ENCODE measurements around the gene SUN5. TPM values are rescaled to one million over a fixed set of nuclear protein-coding genes. Genes with fewer than 3 reads are reported as not detected.

SUN5 gene
- total RNA-seq, 1 experiment from 2014 or later, result not detected

DNA sequence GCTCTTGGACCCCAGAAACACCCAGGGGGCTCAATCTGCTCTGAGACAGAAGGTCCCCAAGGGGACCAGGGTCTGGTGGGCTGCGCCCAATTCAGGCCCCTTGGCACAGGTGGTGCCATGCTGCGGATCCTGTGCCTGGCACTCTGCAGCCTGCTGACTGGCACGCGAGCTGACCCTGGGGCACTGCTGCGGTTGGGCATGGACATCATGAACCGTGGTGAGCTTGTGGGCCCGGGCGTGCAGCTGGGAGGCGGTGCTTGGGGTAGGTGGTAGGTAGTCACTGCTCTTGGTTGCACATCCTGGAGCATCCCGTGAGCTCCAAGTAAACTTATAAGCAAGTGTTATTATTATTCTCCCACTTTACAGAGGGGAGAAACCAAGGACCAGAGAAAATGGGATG, 27.3 kb upstream of the SUN5 start, which contains the start of gene BPIFB6:
Gene BPIFB6, plus strand, starts transcription at position 118 of the 400 bp plus-strand sequence. Its CDS starts 0 bp downstream, at position 118.
- DNase-seq (ENCODE audit: low spot score) (no peak), ATAC-seq (no peak)
- H3K27ac Mint-ChIP-seq, result no peak within 1 kb of the TSS
- ChIA-PET POLR2A (no interaction called here), CTCF (interaction anchor here (1.1 to 1.5 kb wide), 2 partner anchors 25 to 27 kb away, joined by 3 to 4 read pairs; partner anchors contain the start of gene BPIFB2)
- TF ChIP-seq ZNF121 (CRISPR knock-in tag; IDR thresholded peaks at IDR 0.05) (no peak), TP53 (CRISPR knock-in tag; IDR thresholded peaks at IDR 0.05) (no peak), SP1 (CRISPR knock-in tag; conservative IDR thresholded peaks at IDR 0.05) (no peak), RELA (CRISPR knock-in tag; IDR thresholded peaks at IDR 0.05; ENCODE audit: borderline replicate concordance) (no peak), GABPB1 (CRISPR knock-in tag; IDR thresholded peaks at IDR 0.05) (no peak), ELF4 (CRISPR knock-in tag; IDR thresholded peaks at IDR 0.05; ENCODE audit: low read depth) (no peak), MXD4 (CRISPR knock-in tag; IDR thresholded peaks at IDR 0.05; ENCODE audit: borderline replicate concordance) (no peak), ZNF416 (CRISPR knock-in tag; IDR thresholded peaks at IDR 0.05) (no peak), TCF7 (CRISPR knock-in tag; IDR thresholded peaks at IDR 0.05; ENCODE audit: low read depth) (no peak), ZNF138 (CRISPR knock-in tag; conservative IDR thresholded peaks at IDR 0.05) (no peak), MYBL2 (CRISPR knock-in tag; IDR thresholded peaks at IDR 0.05) (no peak)
- TF ChIP-seq, protein P1, sequence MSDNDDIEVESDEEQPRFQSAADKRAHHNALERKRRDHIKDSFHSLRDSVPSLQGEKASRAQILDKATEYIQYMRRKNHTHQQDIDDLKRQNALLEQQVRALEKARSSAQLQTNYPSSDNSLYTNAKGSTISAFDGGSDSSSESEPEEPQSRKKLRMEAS (CRISPR knock-in tag; IDR thresholded peaks at IDR 0.05), result no peak
- TF ChIP-seq, protein P2, sequence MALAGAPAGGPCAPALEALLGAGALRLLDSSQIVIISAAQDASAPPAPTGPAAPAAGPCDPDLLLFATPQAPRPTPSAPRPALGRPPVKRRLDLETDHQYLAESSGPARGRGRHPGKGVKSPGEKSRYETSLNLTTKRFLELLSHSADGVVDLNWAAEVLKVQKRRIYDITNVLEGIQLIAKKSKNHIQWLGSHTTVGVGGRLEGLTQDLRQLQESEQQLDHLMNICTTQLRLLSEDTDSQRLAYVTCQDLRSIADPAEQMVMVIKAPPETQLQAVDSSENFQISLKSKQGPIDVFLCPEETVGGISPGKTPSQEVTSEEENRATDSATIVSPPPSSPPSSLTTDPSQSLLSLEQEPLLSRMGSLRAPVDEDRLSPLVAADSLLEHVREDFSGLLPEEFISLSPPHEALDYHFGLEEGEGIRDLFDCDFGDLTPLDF (CRISPR knock-in tag; IDR thresholded peaks at IDR 0.05), result no peak
- TF ChIP-seq, protein P3, sequence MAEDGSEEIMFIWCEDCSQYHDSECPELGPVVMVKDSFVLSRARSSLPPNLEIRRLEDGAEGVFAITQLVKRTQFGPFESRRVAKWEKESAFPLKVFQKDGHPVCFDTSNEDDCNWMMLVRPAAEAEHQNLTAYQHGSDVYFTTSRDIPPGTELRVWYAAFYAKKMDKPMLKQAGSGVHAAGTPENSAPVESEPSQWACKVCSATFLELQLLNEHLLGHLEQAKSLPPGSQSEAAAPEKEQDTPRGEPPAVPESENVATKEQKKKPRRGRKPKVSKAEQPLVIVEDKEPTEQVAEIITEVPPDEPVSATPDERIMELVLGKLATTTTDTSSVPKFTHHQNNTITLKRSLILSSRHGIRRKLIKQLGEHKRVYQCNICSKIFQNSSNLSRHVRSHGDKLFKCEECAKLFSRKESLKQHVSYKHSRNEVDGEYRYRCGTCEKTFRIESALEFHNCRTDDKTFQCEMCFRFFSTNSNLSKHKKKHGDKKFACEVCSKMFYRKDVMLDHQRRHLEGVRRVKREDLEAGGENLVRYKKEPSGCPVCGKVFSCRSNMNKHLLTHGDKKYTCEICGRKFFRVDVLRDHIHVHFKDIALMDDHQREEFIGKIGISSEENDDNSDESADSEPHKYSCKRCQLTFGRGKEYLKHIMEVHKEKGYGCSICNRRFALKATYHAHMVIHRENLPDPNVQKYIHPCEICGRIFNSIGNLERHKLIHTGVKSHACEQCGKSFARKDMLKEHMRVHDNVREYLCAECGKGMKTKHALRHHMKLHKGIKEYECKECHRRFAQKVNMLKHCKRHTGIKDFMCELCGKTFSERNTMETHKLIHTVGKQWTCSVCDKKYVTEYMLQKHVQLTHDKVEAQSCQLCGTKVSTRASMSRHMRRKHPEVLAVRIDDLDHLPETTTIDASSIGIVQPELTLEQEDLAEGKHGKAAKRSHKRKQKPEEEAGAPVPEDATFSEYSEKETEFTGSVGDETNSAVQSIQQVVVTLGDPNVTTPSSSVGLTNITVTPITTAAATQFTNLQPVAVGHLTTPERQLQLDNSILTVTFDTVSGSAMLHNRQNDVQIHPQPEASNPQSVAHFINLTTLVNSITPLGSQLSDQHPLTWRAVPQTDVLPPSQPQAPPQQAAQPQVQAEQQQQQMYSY (CRISPR knock-in tag; IDR thresholded peaks at IDR 0.05), result no peak
- TF ChIP-seq, protein P4, sequence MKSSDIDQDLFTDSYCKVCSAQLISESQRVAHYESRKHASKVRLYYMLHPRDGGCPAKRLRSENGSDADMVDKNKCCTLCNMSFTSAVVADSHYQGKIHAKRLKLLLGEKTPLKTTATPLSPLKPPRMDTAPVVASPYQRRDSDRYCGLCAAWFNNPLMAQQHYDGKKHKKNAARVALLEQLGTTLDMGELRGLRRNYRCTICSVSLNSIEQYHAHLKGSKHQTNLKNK (CRISPR knock-in tag; IDR thresholded peaks at IDR 0.05), result no peak
- TF ChIP-seq, protein P5, sequence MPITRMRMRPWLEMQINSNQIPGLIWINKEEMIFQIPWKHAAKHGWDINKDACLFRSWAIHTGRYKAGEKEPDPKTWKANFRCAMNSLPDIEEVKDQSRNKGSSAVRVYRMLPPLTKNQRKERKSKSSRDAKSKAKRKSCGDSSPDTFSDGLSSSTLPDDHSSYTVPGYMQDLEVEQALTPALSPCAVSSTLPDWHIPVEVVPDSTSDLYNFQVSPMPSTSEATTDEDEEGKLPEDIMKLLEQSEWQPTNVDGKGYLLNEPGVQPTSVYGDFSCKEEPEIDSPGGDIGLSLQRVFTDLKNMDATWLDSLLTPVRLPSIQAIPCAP (CRISPR knock-in tag; IDR thresholded peaks at IDR 0.05), result no peak
- TF ChIP-seq, protein P6, sequence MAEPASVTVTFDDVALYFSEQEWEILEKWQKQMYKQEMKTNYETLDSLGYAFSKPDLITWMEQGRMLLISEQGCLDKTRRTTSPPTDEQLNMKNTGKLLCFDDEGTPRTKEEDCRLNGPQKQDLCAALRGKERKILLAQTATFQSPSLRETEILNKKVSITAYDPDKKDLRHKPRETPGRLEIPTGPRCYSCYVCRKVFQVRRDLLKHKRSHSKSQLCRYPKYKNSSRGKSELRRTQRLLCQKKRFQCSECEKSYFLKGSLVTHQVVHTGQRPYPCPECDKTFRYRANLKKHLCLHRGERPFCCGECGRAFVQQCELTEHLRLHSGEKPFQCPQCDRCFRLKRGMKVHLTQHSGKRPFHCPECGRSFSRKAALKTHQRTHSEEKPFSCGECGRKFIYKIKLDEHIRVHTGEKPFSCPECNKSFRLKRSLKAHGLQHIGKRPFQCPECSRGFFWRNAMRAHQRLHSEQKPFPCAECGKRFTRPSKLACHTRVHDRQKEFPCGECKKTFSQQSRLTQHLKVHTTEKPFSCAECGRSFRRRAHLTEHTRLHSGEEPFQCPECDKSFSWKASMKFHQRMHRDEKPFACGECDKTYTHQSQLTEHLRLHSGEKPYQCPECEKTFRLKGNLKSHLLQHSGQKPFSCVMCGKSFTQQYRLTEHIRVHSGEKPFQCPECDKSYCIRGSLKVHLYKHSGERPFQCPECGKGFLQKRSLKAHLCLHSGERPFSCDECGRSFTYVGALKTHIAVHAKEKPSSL (CRISPR knock-in tag; conservative IDR thresholded peaks at IDR 0.05), result no peak
- no peaks in the 10 kb centered on the region for H3K36me3 Mint-ChIP-seq
- H3K9me3 Mint-ChIP-seq, result peaks cover 6% of the 10 kb centered on the region; the same call in 1 of the 2 replicates
- H3K4me1 Mint-ChIP-seq, result no peaks in the 10 kb centered on the region
- H3K4me3 Mint-ChIP-seq, result no peak within 1 kb of the TSS
- H3K27me3 Mint-ChIP-seq (ENCODE audit: low read depth), result peaks cover 4% of the 10 kb centered on the region

DNA sequence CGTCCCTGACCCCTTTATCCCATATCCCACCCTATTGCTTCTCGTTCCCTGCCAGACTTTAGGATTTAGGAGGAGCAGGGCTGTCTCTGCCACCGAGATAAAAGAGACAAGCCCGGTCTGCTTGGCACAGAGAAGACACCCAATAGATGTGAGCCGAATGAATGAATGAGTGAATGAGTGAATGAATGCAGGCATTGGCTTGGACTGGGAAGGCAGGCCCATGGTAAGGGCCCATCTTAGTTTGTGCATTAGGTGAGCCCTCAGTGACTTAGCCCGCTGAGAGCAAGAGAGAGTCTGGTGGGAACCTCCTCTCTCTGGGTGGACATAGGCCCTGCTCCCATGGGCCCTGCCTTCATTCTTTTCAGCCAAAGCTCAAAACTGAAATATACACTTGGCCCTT, 26.3 kb upstream of the SUN5 start:
- Mint-ChIP-seq H3K27me3 (ENCODE audit: low read depth) (peaks cover 4% of the 10 kb centered on the region), H3K36me3 (no peaks in the 10 kb centered on the region)
- TF ChIP-seq, protein P7, sequence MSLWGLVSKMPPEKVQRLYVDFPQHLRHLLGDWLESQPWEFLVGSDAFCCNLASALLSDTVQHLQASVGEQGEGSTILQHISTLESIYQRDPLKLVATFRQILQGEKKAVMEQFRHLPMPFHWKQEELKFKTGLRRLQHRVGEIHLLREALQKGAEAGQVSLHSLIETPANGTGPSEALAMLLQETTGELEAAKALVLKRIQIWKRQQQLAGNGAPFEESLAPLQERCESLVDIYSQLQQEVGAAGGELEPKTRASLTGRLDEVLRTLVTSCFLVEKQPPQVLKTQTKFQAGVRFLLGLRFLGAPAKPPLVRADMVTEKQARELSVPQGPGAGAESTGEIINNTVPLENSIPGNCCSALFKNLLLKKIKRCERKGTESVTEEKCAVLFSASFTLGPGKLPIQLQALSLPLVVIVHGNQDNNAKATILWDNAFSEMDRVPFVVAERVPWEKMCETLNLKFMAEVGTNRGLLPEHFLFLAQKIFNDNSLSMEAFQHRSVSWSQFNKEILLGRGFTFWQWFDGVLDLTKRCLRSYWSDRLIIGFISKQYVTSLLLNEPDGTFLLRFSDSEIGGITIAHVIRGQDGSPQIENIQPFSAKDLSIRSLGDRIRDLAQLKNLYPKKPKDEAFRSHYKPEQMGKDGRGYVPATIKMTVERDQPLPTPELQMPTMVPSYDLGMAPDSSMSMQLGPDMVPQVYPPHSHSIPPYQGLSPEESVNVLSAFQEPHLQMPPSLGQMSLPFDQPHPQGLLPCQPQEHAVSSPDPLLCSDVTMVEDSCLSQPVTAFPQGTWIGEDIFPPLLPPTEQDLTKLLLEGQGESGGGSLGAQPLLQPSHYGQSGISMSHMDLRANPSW (CRISPR knock-in tag; conservative IDR thresholded peaks at IDR 0.05; ENCODE audit: low read depth), result no peak
- TF ChIP-seq, protein P8, sequence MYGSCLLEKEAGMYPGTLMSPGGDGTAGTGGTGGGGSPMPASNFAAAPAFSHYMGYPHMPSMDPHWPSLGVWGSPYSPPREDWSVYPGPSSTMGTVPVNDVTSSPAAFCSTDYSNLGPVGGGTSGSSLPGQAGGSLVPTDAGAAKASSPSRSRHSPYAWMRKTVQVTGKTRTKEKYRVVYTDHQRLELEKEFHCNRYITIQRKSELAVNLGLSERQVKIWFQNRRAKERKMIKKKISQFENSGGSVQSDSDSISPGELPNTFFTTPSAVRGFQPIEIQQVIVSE (CRISPR knock-in tag; IDR thresholded peaks at IDR 0.05; ENCODE audit: borderline replicate concordance), result no peak
- no peak for TF ChIP-seq ZNF263 (CRISPR knock-in tag; IDR thresholded peaks at IDR 0.05; ENCODE audit: low read depth)
- TF ChIP-seq SMAD3 (CRISPR knock-in tag; IDR thresholded peaks at IDR 0.05; ENCODE audit: borderline replicate concordance), result no peak
- TF ChIP-seq, protein P9, sequence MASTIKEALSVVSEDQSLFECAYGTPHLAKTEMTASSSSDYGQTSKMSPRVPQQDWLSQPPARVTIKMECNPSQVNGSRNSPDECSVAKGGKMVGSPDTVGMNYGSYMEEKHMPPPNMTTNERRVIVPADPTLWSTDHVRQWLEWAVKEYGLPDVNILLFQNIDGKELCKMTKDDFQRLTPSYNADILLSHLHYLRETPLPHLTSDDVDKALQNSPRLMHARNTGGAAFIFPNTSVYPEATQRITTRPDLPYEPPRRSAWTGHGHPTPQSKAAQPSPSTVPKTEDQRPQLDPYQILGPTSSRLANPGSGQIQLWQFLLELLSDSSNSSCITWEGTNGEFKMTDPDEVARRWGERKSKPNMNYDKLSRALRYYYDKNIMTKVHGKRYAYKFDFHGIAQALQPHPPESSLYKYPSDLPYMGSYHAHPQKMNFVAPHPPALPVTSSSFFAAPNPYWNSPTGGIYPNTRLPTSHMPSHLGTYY (CRISPR knock-in tag; IDR thresholded peaks at IDR 0.05), result no peak

More for the DNA sequence above, 26.3 kb upstream of the SUN5 start:
- no peak overlapping the region for H3K27ac Mint-ChIP-seq
- DNase-seq (ENCODE audit: low spot score) (no peak), ATAC-seq (no peak)
- H3K9me3 Mint-ChIP-seq, result peaks cover 6% of the 10 kb centered on the region; the same call in 1 of the 2 replicates
- ChIA-PET CTCF (interaction anchor here (0.6 kb wide), 1 partner anchor 142 kb away, joined by 3 read pairs; no protein-coding TSS in a partner anchor), POLR2A (no interaction called here)
- H3K4me3 Mint-ChIP-seq, result no peak overlapping the region
- H3K4me1 Mint-ChIP-seq, result no peaks in the 10 kb centered on the region
